PC-9 (cell line): ENCODE data around the gene CMTM4. TPM values are rescaled to one million over a fixed set of nuclear protein-coding genes. Genes with fewer than 3 reads are reported as not detected.

Experiments
- BruUV-seq: library from RNA; stranded (reverse); fragments of 400-500 nt; replicated peaks from 2 replicates; lab custom pipeline; 2021; lab: Mats Ljungman, UMichigan
- CTCF ChIA-PET: fragments of 300-600 bp; sonication (Branson Sonifier 250); formaldehyde crosslinking; loops from one replicate; lab custom pipeline; 2022; ENCODE audit warnings: antibody characterized with exemption; lab: Charles Lee
- POLR2A ChIA-PET: fragments of 300-600 bp; sonication (Branson Sonifier 250); formaldehyde crosslinking; loops from one replicate; lab custom pipeline; 2022; ENCODE audit warnings: antibody characterized with exemption; ENCODE audit not compliant: unreplicated experiment; lab: Charles Lee
- DNase-seq, 2 experiments: peaks; one replicate each; pipeline versions ENCODE4 v3.0.0 to v3.0.0-alpha.2; 2015 to 2022; ENCODE audit warnings: mixed read lengths in 1 of 2
- H2AFZ ChIP-seq: fragments of 200-600 bp; sonication (generic); 2 replicates; pipeline ENCODE4 v1.8.1; 2017; ENCODE audit warnings: antibody characterized with exemption
- H3F3A ChIP-seq: fragments of 200-600 bp; sonication (generic); 2 replicates; pipeline ENCODE4 v1.8.1; 2017; ENCODE audit warnings: antibody characterized with exemption, mild to moderate bottlenecking, low read depth; ENCODE audit not compliant: insufficient read depth
- H3K27ac ChIP-seq: fragments of 200-600 bp; sonication (generic); 2 replicates; pipeline ENCODE4 v1.6.1; 2016; ENCODE audit warnings: mixed run types
- H3K27me3 ChIP-seq: fragments of 200-600 bp; sonication (generic); 2 replicates; pipeline ENCODE4 v1.6.1; 2016; ENCODE audit warnings: low read depth, mixed run types; ENCODE audit not compliant: insufficient read depth
- H3K36me3 ChIP-seq: fragments of 200-600 bp; sonication (generic); 2 replicates; pipeline ENCODE4 v1.6.1; 2016; ENCODE audit warnings: low read depth, mixed run types
- H3K4me1 ChIP-seq: fragments of 200-600 bp; sonication (generic); replicated peaks from 2 replicates; pipeline ENCODE4 v1.6.1; 2016; ENCODE audit warnings: mixed run types; ENCODE audit not compliant: insufficient read depth
- H3K4me2 ChIP-seq: fragments of 200-600 bp; sonication (generic); 2 replicates; pipeline ENCODE4 v1.6.1; 2017; ENCODE audit warnings: mixed run types
- H3K4me3 ChIP-seq: fragments of 200-600 bp; sonication (generic); 2 replicates; pipeline ENCODE4 v1.6.1; 2016; ENCODE audit warnings: mixed run types
- H3K79me2 ChIP-seq: fragments of 200-600 bp; sonication (generic); 2 replicates; pipeline ENCODE4 v1.6.1; 2017; ENCODE audit warnings: low read depth, mixed run types
- H3K9me2 ChIP-seq: fragments of 200-600 bp; sonication (generic); 2 replicates; pipeline ENCODE4 v1.8.1; 2017; ENCODE audit warnings: mild to moderate bottlenecking; ENCODE audit not compliant: insufficient read depth
- H3K9me3 ChIP-seq: fragments of 200-600 bp; sonication (generic); 2 replicates; pipeline ENCODE4 v1.8.1; 2016; ENCODE audit warnings: low read depth; ENCODE audit not compliant: insufficient read depth
- H4K20me1 ChIP-seq: fragments of 200-600 bp; sonication (generic); 2 replicates; pipeline ENCODE4 v1.8.1; 2017; ENCODE audit not compliant: insufficient read depth
- EZH2 ChIP-seq: fragments of 200-600 bp; sonication (generic); IDR thresholded peaks from 2 replicates; pipeline ENCODE4 v1.8.0; 2017; ENCODE audit warnings: antibody characterized with exemption, low read depth
- intact Hi-C: fragments of 100-400 bp; cut with micrococcal nuclease; formaldehyde crosslinking; loops from one replicate; pipeline ENCODE4 v1.10.0; 2022; ENCODE audit not compliant: unreplicated experiment
- total RNA-seq: library from RNA; stranded (reverse); gene quantifications from 2 replicates; pipeline ENCODE4 v1.2.3, GENCODE V29; 2021
- TF ChIP-seq, protein P1 (sequence below): fragments of 200-600 bp; sonication (generic); conservative IDR thresholded peaks from 2 replicates; pipeline ENCODE4 v1.6.1; 2017; ENCODE audit warnings: mixed run types, antibody characterized with exemption, mild to moderate bottlenecking, moderate library complexity

Gene CMTM4
- total RNA-seq, 1 experiment from 2014 or later = 81.3 TPM

- Histone ChIP-seq H3K9me2 (no peaks in the 10 kb centered on the region), H2AFZ (no peak overlapping the region), H3K27ac (no peak overlapping the region), H3K4me3 (no peak overlapping the region), H3K36me3 (no peaks in the 10 kb centered on the region), H3K27me3 (no peaks in the 10 kb centered on the region), H3K4me1 (no peaks in the 10 kb centered on the region), H4K20me1 (no peaks in the 10 kb centered on the region), H3K4me2 (no peak overlapping the region), H3K9me3 (no peaks in the 10 kb centered on the region), H3K79me2 (no peaks in the 10 kb centered on the region), H3F3A (no peaks in the 10 kb centered on the region)
- TF ChIP-seq, protein P1, sequence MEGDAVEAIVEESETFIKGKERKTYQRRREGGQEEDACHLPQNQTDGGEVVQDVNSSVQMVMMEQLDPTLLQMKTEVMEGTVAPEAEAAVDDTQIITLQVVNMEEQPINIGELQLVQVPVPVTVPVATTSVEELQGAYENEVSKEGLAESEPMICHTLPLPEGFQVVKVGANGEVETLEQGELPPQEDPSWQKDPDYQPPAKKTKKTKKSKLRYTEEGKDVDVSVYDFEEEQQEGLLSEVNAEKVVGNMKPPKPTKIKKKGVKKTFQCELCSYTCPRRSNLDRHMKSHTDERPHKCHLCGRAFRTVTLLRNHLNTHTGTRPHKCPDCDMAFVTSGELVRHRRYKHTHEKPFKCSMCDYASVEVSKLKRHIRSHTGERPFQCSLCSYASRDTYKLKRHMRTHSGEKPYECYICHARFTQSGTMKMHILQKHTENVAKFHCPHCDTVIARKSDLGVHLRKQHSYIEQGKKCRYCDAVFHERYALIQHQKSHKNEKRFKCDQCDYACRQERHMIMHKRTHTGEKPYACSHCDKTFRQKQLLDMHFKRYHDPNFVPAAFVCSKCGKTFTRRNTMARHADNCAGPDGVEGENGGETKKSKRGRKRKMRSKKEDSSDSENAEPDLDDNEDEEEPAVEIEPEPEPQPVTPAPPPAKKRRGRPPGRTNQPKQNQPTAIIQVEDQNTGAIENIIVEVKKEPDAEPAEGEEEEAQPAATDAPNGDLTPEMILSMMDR = no peak
- TF ChIP-seq EZH2 = no peak
- intact Hi-C loops = no loop called here
- DNase-seq = no peak
- CTCF ChIA-PET = no interaction called here
- no TSS peak for BruUV-seq
- POLR2A ChIA-PET = no interaction called here
Measured at GRCh38 chr16:66592814-66593213, 103.7 kb downstream of the CMTM4 start.

DNA sequence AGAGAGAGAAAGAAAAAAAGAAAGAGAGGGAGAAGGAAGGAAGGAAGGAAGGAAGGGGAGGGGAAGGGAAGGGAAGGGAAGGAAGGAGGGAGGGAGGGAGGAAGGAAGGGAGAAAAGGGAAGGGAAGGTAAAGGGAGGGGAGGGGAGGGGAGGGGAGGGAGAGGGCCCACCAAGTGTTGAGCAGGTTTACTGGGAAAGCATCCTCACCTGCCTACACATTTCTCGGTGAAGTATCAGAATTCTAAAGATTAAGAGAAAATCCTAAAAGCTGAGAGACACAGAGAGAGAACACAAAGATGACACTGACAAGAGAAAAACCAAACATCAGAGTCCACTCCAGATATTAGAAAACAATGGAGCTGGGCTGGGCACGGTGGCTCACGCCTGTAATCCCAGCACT, 104.3 kb downstream of the CMTM4 start:
- POLR2A ChIA-PET = no interaction called here
- no peak for DNase-seq
- H3K9me3 ChIP-seq = no peaks in the 10 kb centered on the region
- no peak overlapping the region for H2AFZ ChIP-seq
- intact Hi-C loops = no loop called here
- no peak overlapping the region for H3K4me2 ChIP-seq
- H3K27ac ChIP-seq = no peak overlapping the region
- H3K4me3 ChIP-seq = no peak overlapping the region
- no peaks in the 10 kb centered on the region for H3K36me3 ChIP-seq
- no peaks in the 10 kb centered on the region for H3F3A ChIP-seq
- no peaks in the 10 kb centered on the region for H3K79me2 ChIP-seq
- no peaks in the 10 kb centered on the region for H3K27me3 ChIP-seq
- TF ChIP-seq, protein P1 = no peak
- TF ChIP-seq EZH2 = no peak
- no peaks in the 10 kb centered on the region for H4K20me1 ChIP-seq
- H3K9me2 ChIP-seq = no peaks in the 10 kb centered on the region
- CTCF ChIA-PET = no interaction called here
- H3K4me1 ChIP-seq = no peaks in the 10 kb centered on the region
- no TSS peak for BruUV-seq

GRCh38 chr16:66591018-66591417, 105.5 kb downstream of the CMTM4 start:
- H3K27me3 ChIP-seq = no peaks in the 10 kb centered on the region
- no peak overlapping the region for H3K4me2 ChIP-seq
- no TSS peak for BruUV-seq
- no peak overlapping the region for H2AFZ ChIP-seq
- H3K9me2 ChIP-seq = no peaks in the 10 kb centered on the region
- H3K79me2 ChIP-seq = no peaks in the 10 kb centered on the region
- H3K9me3 ChIP-seq = no peaks in the 10 kb centered on the region
- intact Hi-C loops = no loop called here
- CTCF ChIA-PET = no interaction called here
- H3K4me3 ChIP-seq = no peak overlapping the region
- TF ChIP-seq EZH2 = no peak
- TF ChIP-seq, protein P1 = no peak
- H3K36me3 ChIP-seq = no peaks in the 10 kb centered on the region
- no peak for DNase-seq
- H3K27ac ChIP-seq = no peak overlapping the region
- POLR2A ChIA-PET = no interaction called here
- no peaks in the 10 kb centered on the region for H3F3A ChIP-seq
- no peaks in the 10 kb centered on the region for H4K20me1 ChIP-seq
- no peaks in the 10 kb centered on the region for H3K4me1 ChIP-seq
